Measurements from ENCODE around the gene FBXL7.

DNA sequence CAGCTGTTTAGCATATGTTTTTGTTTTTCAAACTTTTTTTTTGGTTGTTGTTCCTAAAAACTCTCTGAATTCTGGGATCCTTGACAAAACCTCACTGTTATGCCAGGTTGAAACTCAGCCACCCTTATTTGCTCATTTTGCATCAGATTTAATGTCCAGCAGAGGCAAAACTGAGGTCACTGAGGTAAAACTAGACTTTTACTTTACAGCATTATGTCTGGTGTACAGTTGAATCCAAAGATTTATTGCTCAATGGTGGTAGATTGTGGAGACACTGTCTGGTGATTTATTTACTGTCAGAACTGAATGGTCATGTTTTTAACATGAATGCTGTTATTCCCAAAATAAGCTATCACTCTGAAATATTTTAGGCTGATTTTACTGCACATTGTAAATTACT, 87.9 kb downstream of the FBXL7 start:
- TF ChIP-seq, protein P1, sequence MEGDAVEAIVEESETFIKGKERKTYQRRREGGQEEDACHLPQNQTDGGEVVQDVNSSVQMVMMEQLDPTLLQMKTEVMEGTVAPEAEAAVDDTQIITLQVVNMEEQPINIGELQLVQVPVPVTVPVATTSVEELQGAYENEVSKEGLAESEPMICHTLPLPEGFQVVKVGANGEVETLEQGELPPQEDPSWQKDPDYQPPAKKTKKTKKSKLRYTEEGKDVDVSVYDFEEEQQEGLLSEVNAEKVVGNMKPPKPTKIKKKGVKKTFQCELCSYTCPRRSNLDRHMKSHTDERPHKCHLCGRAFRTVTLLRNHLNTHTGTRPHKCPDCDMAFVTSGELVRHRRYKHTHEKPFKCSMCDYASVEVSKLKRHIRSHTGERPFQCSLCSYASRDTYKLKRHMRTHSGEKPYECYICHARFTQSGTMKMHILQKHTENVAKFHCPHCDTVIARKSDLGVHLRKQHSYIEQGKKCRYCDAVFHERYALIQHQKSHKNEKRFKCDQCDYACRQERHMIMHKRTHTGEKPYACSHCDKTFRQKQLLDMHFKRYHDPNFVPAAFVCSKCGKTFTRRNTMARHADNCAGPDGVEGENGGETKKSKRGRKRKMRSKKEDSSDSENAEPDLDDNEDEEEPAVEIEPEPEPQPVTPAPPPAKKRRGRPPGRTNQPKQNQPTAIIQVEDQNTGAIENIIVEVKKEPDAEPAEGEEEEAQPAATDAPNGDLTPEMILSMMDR (IDR thresholded peaks at IDR 0.05; ENCODE audit: poor library complexity, severe bottlenecking) = no peak
- TF ChIP-seq MXI1 (conservative IDR thresholded peaks at IDR 0.05; ENCODE audit: poor library complexity, severe bottlenecking) (no peak), RAD21 (conservative IDR thresholded peaks at IDR 0.05) (no peak), EZH2 (IDR thresholded peaks at IDR 0.05; ENCODE audit: borderline replicate concordance, insufficient read depth, low read length, poor library complexity, severe bottlenecking) (no peak), POLR2AphosphoS5 (IDR thresholded peaks at IDR 0.05) (no peak), TAF1 (IDR thresholded peaks at IDR 0.05; ENCODE audit: low read depth) (no peak)
